K562 (cell line): ENCODE measurements around the gene WDR45. TPM values are rescaled to one million over a fixed set of nuclear protein-coding genes. Genes with fewer than 3 reads are reported as not detected.

ENCODE experiments used
- ARHGAP35 ChIP-seq: fragments of 450-650 bp; IDR thresholded peaks from 2 replicates; pipeline ENCODE4 v1.6.1; 2018; ENCODE audit not compliant: partially characterized antibody
- ARNT ChIP-seq, 2 experiments: fragments of 450-650 bp; IDR thresholded peaks; 2 replicates each; pipeline ENCODE4 v1.6.1; 2016; ENCODE audit warnings: mild to moderate bottlenecking in 1 of 2
- BRCA1 ChIP-seq, 2 experiments: fragments of 450-650 bp in 1 of 2; sonication (generic) in 1 of 2; formaldehyde crosslinking in 1 of 2; IDR thresholded peaks; 2 replicates each; pipeline versions ENCODE4 v1.5.0 to v1.6.1; 2017 to 2020; ENCODE audit warnings: mild to moderate bottlenecking in 1 of 2, missing genetic modification reagents in 1 of 2
- CBX5 ChIP-seq: IDR thresholded peaks from 2 replicates; pipeline ENCODE4 v1.6.1; 2014; ENCODE audit warnings: low read depth, borderline replicate concordance
- GATAD2B ChIP-seq: fragments of 450-650 bp; IDR thresholded peaks from 2 replicates; pipeline ENCODE4 v1.6.1; 2017; ENCODE audit warnings: mild to moderate bottlenecking, borderline replicate concordance
- HDAC2 ChIP-seq: fragments of 450-650 bp; IDR thresholded peaks from 2 replicates; pipeline ENCODE4 v1.6.1; 2016; ENCODE audit warnings: mild to moderate bottlenecking
- HDGF ChIP-seq: fragments of 450-650 bp; IDR thresholded peaks from 2 replicates; pipeline ENCODE4 v1.6.1; 2016
- HIVEP1 ChIP-seq: fragments of 250-450 bp; sonication (Bioruptor Pico); IDR thresholded peaks from 2 replicates; pipeline ENCODE4 v1.4.0; 2020; ENCODE audit warnings: mild to moderate bottlenecking
- KLF13 ChIP-seq: fragments of 450-650 bp; IDR thresholded peaks from 2 replicates; pipeline ENCODE4 v1.6.1; 2016; ENCODE audit warnings: missing genetic modification characterization, low read depth, mild to moderate bottlenecking, missing compliant biosample characterization, moderate library complexity, borderline replicate concordance
- MECOM ChIP-seq: fragments of 250-450 bp; sonication (Bioruptor Pico); IDR thresholded peaks from 2 replicates; pipeline ENCODE4 v1.8.0; 2022; ENCODE audit warnings: inconsistent platforms
- MEF2A ChIP-seq: IDR thresholded peaks from 2 replicates; pipeline ENCODE4 v1.6.1; 2011; ENCODE audit warnings: low read depth, mild to moderate bottlenecking, low read length, moderate library complexity; ENCODE audit not compliant: control insufficient read depth
- NFE2L1 ChIP-seq: fragments of 450-650 bp; IDR thresholded peaks from 2 replicates; pipeline ENCODE4 v1.6.1; 2016; ENCODE audit warnings: missing genetic modification characterization, low read depth, mild to moderate bottlenecking, missing compliant biosample characterization, moderate library complexity, borderline replicate concordance
- SP1 ChIP-seq: sonication (generic); formaldehyde crosslinking; IDR thresholded peaks from 2 replicates; pipeline ENCODE4 v1.8.1; 2022; ENCODE audit warnings: mild to moderate bottlenecking, missing genetic modification reagents
- TAL1 ChIP-seq: fragments of 450-650 bp; IDR thresholded peaks from 2 replicates; pipeline ENCODE4 v1.6.1; 2016; ENCODE audit warnings: mild to moderate bottlenecking
- TARDBP ChIP-seq: fragments of 450-650 bp; IDR thresholded peaks from 2 replicates; pipeline ENCODE4 v1.6.1; 2016
- TCF7 ChIP-seq: sonication (generic); IDR thresholded peaks from 2 replicates; pipeline ENCODE4 v1.6.1; 2016; ENCODE audit warnings: antibody characterized with exemption, borderline replicate concordance
- ZNF717 ChIP-seq: fragments of 250-450 bp; sonication (Bioruptor Pico); IDR thresholded peaks from 2 replicates; pipeline ENCODE4 v1.5.0; 2021
- polyA plus RNA-seq, 8 experiments: library from polyadenylated mRNA; depleted of rRNA in 4 of 8; stranded (reverse) in 5 of 8; unstranded in 3 of 8; fragments of >200 nt; fragmentation: Nextera tagmentation in 2 of 8; fragmentation: Illumina TruSeq in 1 of 8; extraction: Ambion mirVana in 2 of 8; extraction: Trizol in 1 of 8; gene quantifications; 2 replicates each; pipeline versions ENCODE4 v1.2.1 to v1.2.3, GENCODE V29; 2011 to 2014; ENCODE audit warnings: inconsistent platforms in 1 of 8, missing spikeins in 1 of 8
- total RNA-seq, 7 experiments: library from RNA; depleted of rRNA in 6 of 7; stranded (reverse); fragments of >200 nt in 6 of 7; fragmentation: Illumina TruSeq in 2 of 7; extraction: Trizol in 2 of 7; gene quantifications; 2 replicates each; pipeline versions ENCODE4 v1.2.1 to v1.2.3, GENCODE V29; 2011 to 2021; ENCODE audit warnings: low replicate concordance in 1 of 7
- TF ChIP-seq, protein P1 (sequence below): fragments of 450-650 bp; formaldehyde crosslinking; IDR thresholded peaks from 2 replicates; pipeline ENCODE4 v1.4.0; 2022; ENCODE audit warnings: missing genetic modification characterization
- TF ChIP-seq, protein P2 (sequence below): fragments of 200-400 bp; formaldehyde crosslinking; IDR thresholded peaks from 2 replicates; pipeline ENCODE4 v1.6.1; 2017; ENCODE audit warnings: mild to moderate bottlenecking, low read depth, low read length, moderate library complexity
- TF ChIP-seq, protein P3 (sequence below): fragments of 450-650 bp; IDR thresholded peaks from 2 replicates; pipeline ENCODE4 v1.6.1; 2014; ENCODE audit warnings: low read depth, mild to moderate bottlenecking, moderate library complexity, borderline replicate concordance
- TF ChIP-seq, protein P4 (sequence below): fragments of 250-450 bp; sonication (Bioruptor Pico); IDR thresholded peaks from 2 replicates; pipeline ENCODE4 v1.8.0; 2021; ENCODE audit warnings: mild to moderate bottlenecking, moderate library complexity

The WDR45 gene
- total and polyA plus RNA-seq, 9 of the 15 experiments (the other 6 are each of a cell fraction or from before 2014, with no cell fraction given): 19.4 to 136 (median 59.7) TPM

DNA sequence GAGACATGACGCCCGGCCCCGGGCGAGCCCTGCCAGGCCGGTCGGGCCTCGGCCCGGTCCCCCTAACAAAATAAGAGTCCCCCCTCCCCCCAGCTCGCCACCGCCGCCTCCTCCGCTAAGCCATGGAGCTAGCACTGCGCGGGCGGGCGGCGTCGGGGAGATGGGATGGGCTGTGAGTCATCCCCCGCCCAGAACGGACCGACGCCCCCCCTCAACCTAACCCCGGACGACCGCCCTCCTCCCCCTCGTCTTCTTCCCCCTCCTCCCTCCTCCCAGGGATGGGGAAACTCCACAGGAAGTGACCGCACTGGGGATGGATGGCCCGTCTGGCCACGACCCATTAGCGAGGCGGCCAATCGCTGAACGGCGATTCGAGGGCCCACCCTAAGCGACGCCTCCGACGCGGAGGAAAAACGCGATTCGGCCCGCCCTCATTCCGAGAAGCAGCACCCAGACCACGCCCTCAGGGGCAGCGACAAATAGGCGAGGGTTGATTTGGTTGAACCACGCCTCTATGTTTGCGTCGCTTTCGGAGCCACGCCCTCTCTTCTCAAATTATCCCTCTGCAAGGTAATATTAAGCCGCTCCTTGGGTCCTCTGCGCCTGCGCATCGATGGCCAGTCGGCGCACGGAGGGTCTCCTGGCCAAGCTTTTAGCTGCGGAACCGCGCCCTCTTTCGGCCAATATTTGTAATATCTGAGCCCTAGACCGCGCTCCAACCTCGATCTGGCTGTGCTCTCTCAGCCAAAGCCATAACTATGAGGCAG is 36.3 kb downstream of the WDR45 start, which contains the start of gene TFE3 (continued):
- TF ChIP-seq, protein P1, sequence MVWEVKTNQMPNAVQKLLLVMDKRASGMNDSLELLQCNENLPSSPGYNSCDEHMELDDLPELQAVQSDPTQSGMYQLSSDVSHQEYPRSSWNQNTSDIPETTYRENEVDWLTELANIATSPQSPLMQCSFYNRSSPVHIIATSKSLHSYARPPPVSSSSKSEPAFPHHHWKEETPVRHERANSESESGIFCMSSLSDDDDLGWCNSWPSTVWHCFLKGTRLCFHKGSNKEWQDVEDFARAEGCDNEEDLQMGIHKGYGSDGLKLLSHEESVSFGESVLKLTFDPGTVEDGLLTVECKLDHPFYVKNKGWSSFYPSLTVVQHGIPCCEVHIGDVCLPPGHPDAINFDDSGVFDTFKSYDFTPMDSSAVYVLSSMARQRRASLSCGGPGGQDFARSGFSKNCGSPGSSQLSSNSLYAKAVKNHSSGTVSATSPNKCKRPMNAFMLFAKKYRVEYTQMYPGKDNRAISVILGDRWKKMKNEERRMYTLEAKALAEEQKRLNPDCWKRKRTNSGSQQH (CRISPR knock-in tag): no peak
- TF ChIP-seq, protein P2, sequence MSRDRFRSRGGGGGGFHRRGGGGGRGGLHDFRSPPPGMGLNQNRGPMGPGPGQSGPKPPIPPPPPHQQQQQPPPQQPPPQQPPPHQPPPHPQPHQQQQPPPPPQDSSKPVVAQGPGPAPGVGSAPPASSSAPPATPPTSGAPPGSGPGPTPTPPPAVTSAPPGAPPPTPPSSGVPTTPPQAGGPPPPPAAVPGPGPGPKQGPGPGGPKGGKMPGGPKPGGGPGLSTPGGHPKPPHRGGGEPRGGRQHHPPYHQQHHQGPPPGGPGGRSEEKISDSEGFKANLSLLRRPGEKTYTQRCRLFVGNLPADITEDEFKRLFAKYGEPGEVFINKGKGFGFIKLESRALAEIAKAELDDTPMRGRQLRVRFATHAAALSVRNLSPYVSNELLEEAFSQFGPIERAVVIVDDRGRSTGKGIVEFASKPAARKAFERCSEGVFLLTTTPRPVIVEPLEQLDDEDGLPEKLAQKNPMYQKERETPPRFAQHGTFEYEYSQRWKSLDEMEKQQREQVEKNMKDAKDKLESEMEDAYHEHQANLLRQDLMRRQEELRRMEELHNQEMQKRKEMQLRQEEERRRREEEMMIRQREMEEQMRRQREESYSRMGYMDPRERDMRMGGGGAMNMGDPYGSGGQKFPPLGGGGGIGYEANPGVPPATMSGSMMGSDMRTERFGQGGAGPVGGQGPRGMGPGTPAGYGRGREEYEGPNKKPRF: no peak
- no peak for TF ChIP-seq CBX5
- TF ChIP-seq HDAC2: no peak; the same call in 1 of the 2 replicates
- no peak for TF ChIP-seq GATAD2B
- TF ChIP-seq ARNT (IDR thresholded peaks at IDR 0.05): no peak; a peak in 1 of 4 replicates
- TF ChIP-seq BRCA1 (IDR thresholded peaks at IDR 0.05): no peak
- TF ChIP-seq BRCA1 (CRISPR knock-in tag; IDR thresholded peaks at IDR 0.05): no peak
- no peak for TF ChIP-seq MEF2A
- TF ChIP-seq KLF13: no peak
- TF ChIP-seq HIVEP1: no peak
- no peak for TF ChIP-seq TARDBP
- no peak for TF ChIP-seq MECOM (CRISPR knock-in tag)
- TF ChIP-seq, protein P3, sequence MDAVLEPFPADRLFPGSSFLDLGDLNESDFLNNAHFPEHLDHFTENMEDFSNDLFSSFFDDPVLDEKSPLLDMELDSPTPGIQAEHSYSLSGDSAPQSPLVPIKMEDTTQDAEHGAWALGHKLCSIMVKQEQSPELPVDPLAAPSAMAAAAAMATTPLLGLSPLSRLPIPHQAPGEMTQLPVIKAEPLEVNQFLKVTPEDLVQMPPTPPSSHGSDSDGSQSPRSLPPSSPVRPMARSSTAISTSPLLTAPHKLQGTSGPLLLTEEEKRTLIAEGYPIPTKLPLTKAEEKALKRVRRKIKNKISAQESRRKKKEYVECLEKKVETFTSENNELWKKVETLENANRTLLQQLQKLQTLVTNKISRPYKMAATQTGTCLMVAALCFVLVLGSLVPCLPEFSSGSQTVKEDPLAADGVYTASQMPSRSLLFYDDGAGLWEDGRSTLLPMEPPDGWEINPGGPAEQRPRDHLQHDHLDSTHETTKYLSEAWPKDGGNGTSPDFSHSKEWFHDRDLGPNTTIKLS: no peak
- no peak for TF ChIP-seq HDGF
- no peak for TF ChIP-seq TCF7
- TF ChIP-seq SP1: peak; percentile 78
- TF ChIP-seq NFE2L1: no peak
- no peak for TF ChIP-seq TAL1
- TF ChIP-seq ARHGAP35: no peak
- TF ChIP-seq, protein P4, sequence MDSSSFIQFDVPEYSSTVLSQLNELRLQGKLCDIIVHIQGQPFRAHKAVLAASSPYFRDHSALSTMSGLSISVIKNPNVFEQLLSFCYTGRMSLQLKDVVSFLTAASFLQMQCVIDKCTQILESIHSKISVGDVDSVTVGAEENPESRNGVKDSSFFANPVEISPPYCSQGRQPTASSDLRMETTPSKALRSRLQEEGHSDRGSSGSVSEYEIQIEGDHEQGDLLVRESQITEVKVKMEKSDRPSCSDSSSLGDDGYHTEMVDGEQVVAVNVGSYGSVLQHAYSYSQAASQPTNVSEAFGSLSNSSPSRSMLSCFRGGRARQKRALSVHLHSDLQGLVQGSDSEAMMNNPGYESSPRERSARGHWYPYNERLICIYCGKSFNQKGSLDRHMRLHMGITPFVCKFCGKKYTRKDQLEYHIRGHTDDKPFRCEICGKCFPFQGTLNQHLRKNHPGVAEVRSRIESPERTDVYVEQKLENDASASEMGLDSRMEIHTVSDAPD (CRISPR knock-in tag): no peak
- TF ChIP-seq ZNF717: no peak
